GM21423 (cell line): ENCODE measurements around the gene ATRNL1.
A peak's percentile ranks its signal among the peaks of the same experiment; 100 is the strongest.

Experiments
- ATAC-seq: cut with Tn5 transposase; IDR thresholded peaks from one replicate; pipeline ENCODE4 v1.9.1; 2021; ENCODE audit warnings: mild to moderate bottlenecking, moderate library complexity; ENCODE audit not compliant: unreplicated experiment

ATRNL1 gene, protein sequence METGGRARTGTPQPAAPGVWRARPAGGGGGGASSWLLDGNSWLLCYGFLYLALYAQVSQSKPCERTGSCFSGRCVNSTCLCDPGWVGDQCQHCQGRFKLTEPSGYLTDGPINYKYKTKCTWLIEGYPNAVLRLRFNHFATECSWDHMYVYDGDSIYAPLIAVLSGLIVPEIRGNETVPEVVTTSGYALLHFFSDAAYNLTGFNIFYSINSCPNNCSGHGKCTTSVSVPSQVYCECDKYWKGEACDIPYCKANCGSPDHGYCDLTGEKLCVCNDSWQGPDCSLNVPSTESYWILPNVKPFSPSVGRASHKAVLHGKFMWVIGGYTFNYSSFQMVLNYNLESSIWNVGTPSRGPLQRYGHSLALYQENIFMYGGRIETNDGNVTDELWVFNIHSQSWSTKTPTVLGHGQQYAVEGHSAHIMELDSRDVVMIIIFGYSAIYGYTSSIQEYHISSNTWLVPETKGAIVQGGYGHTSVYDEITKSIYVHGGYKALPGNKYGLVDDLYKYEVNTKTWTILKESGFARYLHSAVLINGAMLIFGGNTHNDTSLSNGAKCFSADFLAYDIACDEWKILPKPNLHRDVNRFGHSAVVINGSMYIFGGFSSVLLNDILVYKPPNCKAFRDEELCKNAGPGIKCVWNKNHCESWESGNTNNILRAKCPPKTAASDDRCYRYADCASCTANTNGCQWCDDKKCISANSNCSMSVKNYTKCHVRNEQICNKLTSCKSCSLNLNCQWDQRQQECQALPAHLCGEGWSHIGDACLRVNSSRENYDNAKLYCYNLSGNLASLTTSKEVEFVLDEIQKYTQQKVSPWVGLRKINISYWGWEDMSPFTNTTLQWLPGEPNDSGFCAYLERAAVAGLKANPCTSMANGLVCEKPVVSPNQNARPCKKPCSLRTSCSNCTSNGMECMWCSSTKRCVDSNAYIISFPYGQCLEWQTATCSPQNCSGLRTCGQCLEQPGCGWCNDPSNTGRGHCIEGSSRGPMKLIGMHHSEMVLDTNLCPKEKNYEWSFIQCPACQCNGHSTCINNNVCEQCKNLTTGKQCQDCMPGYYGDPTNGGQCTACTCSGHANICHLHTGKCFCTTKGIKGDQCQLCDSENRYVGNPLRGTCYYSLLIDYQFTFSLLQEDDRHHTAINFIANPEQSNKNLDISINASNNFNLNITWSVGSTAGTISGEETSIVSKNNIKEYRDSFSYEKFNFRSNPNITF (N-terminal part only)

DNA sequence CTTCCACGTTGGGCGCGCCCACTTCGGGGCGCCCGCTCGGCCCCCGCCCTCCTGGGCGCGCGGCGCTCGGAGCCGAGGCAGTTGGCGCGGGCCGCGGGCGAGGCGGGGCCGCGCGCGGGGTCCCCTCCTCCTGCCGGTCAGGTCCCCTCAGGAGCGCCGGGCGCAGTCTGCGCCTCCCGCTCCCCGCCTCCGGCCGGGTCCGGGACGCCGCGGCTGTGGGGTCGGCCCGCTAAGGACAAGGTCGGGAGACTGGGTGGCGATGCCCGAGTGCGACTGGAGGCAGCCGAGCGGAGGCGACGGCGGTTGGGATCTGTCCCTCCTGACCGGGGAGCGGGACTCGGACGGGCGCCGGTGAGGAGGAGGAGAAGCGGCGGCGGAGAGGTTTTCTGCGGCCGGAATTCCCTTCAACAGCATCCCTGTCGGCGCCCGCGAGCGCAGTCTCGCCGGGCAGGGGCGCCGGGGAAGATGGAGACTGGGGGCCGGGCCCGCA, at the start of gene ATRNL1:
TSS of gene ATRNL1 (plus strand) at position 80 of the 490 bp plus-strand sequence. CDS start at position 466, 386 bp downstream.
- ATAC-seq: peak; percentile 68

DNA sequence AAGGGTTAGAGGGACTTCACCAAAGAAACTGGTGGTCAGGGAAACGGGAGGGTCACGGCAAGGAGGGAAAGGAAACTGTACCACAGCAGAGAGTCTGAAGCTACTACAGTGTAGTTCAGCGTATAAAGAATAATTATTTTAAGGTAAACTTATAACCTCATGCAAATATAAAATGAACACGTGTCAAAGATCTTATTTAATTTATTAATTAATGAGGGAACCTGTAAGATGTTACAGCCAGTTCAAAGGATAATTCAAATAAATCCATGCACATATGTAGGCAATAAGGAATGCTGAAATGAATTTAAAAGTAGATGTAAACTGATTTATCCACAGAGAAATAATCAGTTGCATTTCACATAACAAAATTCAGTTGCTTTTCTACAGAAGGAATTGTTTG, 49.4 kb upstream of the ATRNL1 start:
- ATAC-seq: no peak

DNA sequence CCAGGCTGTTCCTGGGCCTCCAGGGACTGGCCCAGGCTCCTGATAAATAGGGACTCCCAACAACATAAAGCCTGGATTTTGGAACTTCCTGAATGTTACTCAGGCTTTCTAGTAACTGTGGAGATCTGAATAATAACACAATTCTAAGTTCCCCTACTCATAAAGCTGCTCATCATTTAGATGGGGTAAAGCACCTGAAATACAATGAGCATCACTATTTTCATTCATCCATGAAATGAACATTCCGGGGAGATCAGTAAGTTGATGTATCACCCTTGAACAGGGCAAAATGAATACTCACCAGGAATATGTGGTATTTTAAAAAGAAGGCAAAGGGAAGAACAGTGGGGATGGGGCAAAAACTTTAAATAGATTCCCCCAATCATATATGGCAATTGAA, 48.3 kb upstream of the ATRNL1 start:
- ATAC-seq: no peak

DNA sequence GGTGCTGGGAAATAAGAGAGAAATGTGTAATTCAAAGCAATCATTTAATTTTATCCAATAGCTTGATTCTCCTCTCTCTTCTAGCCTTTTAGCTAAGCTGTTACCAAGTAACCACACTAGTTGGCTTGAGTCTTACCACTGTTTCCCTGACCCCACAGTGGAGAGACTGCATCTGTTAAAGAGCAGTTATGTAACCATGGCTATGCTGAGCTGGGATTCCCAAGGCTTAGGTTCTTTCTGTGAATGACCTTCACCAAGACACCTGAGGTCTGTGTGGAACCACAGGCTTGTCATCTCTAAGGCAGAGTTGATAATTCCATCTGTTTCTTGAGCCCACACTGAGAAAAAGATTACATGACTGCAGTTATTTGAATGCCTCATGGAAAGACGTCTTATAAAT, 47.7 kb upstream of the ATRNL1 start:
- no peak for ATAC-seq

DNA sequence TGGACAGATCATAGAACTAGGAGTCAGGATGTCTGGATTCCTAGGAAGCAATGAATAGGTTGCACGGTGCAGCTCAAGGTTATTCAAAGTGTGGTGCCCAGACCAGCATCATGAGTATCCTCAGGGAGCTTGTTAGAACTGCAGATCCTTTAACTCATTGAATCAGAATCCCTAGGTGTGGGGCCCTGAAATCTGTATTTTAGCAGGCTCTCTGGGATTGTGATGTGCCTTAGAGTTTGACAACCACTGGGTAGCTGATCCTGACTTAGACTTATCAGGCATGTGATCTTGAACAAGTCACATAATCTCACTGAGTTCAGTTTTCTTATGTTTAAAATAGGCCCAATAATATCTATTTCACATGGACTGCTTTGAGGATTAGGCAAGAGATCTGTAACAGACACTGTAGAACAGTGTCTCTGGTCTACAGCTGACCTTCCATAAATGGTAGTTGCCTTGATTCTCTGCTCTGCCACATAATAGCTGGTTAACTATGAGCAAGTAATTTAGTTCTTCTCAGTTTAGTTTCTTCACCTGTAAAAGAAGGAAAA, 46.4 kb upstream of the ATRNL1 start:
- no peak for ATAC-seq

DNA sequence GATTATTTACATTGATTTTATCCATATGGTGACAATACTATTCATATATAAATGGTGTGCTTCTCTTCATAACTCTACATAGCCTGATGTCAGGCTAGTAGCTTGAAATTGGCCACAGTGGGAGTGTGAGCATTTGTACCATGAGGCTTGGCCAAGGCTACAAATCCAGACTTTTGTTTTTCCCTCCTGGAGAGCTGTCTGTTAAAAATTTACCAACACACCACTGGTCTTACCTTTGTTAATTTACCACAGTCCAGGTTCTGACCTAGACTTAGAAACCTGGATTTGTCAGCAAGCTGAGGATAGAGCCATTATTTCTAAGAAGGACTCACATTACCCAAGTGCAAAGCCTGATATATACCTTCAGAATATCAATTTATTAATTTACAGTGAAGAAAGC, 45.5 kb upstream of the ATRNL1 start:
- no peak for ATAC-seq

DNA sequence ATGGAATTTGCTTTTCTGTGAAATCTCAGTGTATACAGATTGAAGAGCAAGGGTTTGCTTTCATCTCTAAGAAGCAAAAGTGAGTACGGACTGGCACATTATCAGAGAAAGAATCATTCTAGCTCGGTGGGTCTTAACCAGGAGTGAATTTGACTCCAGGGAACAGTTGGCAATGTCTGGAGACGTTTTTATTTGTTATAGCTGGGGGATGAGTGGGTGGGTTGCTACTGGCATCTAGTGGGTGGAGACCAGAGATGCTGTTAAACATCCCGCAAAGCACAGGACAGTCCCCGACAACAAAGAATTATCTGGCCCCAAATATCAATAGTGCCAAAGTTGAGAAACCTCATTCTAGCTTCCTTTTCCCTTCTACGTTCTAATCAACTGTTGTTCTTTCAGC, 43.8 kb upstream of the ATRNL1 start:
- ATAC-seq: no peak

DNA sequence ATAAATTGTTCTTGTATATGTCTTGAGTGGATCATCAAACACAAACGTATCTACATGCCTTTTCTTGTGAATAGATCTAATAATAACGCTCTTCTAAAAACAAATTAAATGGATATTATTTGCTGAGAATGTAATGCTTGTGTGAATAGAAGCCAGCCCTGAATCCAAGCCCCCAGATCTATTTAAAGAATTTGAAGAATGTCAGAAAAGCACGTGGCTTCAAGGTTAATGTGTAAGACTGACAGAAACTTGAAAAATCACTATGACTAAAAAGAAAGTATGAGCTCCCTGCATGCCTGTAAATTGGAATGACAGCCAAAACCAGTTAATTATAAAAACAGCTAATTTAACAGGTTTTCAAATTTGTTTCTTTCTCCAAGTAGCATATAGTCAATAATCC, 43.2 kb upstream of the ATRNL1 start:
- no peak for ATAC-seq

DNA sequence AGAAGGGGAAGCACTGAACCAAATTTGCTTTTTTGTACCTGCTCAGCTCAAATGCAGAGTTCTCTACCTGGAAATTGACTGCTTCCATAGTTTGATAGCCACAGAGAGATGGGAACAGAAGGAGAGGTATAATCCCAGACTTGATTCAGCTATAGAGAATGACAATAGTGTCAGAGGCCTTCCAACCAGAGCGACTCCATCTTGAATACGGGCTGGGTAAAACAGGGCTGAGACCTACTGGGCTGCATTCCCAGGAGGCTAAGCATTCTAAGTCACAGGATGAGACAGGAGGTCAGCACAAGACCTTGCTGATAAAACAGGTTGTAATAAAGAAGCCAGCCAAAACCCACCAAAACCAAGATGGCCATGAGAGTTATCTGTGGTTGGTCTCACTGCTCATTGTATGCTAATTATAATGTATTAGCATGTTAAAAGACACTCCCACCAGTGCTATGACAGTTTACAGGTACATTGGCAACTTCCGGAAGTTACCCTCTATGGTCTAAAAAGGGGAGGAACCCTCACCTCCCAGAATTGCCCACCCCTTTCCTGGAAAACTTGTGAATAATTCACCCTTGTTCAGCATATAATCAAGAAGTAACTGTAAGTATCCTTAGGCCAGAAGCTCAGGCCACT, 42.7 kb upstream of the ATRNL1 start:
- ATAC-seq: no peak

DNA sequence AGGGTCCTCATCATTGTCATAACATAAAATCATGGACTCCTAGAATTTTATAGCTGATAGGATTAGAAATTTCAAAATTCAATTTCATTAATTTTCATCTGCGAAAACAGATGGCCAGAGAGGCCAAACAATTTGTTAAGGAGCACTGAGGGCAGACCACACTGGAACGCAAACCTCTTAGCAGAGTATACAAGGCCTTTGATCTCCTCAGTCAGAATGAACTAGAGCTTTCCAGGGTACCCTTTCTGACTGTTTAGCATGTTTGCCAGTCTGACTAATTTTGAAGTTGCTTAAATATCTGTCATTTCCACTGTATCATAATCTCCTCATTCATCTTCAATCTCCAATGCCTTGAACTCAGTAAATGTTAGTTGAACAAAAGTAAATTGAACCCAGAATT, 41.9 kb upstream of the ATRNL1 start:
- ATAC-seq: no peak

DNA sequence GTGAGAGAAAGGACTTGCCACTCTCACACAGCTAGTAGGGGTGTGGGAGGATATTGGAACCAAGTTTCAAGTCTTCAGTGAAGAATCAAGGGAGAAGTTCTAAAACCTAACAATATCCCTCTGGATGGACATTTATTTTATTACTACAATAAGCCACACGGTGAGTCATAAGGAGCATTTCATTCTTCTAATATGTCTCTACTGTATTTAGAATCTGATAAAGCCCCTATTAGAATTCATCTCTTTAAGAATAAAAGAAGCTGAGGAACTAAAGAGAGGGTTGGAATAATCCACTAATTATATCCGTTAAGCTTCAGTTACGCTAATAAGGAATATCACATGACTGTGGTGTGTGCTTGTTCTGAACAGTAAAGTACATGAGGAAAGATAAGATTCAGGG, 40.9 kb upstream of the ATRNL1 start:
- ATAC-seq: no peak

DNA sequence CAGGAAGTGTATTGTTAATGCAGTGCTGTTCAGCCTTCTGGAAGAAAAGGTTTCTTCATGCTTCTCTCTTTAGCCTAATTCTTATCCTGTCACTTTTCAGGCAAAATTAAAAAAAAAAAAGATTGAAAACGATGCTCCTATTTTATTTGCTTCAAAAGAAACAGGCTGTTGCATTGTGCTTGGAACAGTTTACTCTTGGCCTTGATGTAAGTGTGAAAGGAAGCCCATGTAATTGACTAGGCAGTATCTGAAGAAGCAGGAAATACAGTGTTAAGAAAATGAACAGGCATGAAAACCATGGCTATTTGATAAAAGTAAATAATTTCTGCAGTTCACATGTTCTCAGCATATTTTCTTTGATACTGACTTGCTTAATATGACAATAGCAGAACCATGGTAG, 40.4 kb upstream of the ATRNL1 start:
- ATAC-seq: no peak

DNA sequence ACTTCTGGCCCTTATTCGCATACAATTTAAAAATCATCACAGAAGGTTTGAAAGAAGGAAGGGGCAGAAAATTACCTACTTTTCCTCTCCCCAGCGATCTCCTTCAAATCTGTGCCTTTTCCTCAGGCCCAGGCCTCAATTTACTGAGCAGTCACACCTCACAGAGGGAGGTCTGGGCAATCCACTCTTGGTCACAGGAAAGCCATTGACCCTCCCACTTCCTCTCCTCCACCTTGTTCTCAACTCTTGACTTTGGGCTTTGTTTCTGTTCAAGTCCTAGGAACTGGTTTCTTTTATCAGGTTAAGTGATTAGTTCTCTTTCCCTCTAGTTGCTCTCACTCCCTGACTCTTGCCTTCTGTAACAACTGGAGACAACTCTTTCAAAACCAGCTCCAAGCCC, 37.0 kb upstream of the ATRNL1 start:
- no peak for ATAC-seq

DNA sequence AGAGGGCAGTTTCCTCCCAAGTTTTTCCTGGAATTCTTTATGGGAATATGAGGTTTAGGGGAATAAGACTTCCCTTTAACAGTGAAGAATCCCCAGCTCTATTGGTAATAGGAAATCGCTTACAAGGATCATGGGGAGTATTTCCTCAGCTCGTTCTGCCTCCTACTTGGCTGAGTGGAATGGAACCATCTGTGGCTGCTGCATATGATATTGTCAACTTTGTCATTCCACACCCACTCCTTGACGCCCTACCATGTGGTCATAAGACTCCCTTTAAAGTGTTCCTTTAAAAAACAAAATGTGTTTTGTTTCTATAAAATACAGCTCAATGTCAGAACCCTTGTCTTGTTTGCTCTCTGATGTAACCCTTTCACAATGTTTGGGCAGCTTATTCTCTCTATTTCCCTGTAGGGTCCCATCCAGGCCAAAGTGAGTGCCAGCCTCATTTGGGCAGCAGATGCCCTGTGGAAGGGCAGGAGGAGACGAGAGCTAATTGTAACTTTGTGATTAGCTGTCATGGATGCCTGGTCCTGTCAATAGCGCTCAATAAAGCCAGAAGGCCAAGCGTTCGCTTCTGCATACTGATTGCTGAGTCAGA, 33.8 kb upstream of the ATRNL1 start:
- ATAC-seq: no peak

DNA sequence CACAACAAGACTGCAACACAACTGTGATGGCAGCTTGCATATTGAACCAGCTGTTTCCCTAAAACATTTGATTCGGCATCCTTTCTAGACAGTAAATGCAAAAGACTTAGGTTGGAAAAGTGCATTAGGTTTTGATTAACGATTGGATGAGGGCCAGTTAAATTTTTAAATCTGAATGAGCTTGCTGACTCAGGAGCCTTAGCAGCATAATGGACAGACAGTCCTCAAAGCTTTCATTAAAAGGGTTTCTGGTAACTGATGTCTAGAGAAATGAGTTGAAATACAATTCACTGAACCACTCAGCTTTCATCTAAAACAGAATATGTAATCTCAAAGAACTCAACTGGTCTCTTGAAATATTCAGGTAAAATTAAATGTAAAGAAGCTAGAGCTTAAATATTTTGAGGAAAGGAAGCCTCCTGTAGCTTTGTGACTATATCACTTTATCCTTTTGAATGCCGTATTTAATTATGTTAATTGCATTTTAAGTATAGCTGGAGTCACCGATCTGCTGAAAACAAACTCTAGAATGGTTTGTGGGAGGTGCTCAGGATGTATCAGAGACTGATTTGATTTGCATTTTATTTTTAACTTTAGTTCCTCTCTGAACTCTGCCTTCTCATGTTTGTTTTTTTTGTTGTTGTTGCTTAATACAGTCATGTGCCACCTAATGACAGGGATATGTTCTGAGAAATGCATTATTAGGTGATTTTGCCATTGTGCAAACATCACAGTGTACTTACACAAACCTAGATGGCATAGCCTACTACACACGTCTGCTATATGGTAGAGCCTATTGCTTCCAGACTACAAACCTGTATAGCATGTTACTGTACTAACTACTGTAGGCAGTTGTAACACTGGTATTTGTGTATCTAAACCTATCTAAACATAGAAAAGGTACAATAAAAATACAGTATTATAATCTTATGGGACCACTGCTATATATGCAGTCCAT, 29.2 kb upstream of the ATRNL1 start:
- no peak for ATAC-seq

DNA sequence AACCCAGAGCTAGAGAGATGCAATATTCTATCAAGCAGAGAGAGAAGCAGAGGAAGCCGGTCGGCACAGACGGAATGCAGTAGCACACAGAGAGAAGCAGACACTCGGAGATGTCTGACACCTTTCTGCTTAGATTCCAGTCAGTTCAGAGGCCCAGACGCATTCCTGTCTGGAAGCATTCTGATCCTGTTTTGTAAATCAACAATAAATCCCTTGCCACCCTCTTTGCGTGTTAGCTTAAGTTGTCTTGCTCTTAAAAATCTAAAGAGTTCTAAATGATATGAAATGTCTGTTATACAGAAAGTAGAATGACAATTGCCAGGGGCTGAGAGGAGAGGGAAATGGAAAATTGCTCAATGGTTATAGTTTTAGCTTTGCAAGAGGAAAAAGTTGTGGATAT, 27.4 kb upstream of the ATRNL1 start:
- ATAC-seq: no peak

DNA sequence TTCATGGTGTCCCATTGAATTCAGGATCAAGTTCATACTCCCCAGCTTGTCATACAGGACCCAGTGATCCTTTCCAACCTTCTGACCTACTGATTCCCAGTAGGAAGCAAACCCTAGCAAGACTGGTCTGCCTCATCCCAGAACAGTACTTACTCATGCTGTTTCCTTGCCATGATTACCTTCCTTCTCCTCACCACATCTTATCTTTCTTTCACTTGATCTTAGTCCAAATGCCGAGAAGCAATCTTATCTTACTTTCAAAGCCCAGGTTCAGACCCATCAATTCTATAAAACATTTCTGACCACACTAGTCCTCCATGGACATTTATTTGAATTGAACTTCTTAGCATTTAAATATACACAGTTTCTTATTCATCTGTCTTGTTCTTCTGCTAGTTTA, 26.6 kb upstream of the ATRNL1 start:
- no peak for ATAC-seq

DNA sequence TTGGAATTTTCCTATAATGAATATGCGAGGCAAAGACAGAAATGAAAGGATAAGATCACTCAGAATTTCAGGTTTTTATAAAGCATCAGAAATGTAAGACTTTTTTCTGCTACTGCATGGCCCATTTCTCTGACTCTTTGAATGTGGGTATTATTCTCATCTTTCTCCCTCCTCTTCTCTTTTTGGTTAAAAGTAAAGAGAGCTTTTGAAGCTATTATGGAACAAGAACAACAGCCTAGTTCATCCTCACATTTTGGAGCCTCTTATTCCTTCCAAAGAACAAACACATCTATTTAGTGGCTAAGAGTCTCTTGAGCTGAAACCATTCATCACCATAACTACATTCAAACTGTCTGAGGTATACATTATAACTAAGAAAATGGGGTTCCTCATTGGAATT, 19.4 kb upstream of the ATRNL1 start:
- ATAC-seq: no peak

DNA sequence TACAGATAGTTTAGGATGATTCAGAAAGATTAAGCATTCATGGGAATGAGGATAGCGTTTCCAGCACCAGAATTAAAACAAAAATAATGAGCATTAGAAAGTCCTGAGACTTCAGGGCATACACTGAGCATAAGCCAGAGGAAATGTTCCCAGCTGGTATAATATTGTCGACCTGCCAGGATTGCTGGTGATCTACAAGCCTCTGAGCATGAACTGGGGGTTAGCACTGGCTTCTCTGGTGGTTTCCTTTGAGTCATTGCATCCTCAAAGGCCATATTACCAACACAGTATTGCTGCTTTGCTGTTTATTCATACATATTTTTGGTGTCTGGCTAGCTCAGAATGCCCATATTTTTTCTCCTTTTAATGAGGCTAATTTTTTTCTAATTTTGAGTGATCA, 10.7 kb upstream of the ATRNL1 start:
- ATAC-seq: no peak
